A549 (cell line): ENCODE data around the gene INPP5K. TPM values are rescaled to one million over a fixed set of nuclear protein-coding genes. Genes with fewer than 3 reads are reported as not detected.

Experiments
- ATAC-seq, 2 experiments: fragments of 200-7000 bp in 1 of 2; fragments of >200 bp in 1 of 2; cut with Nextera tagmentation in 1 of 2; cut with Tn5 transposase in 1 of 2; 3 replicates each; pipeline versions ENCODE4 v1.8.0 to v1.9.1; 2018 to 2020; ENCODE audit warnings: mild to moderate bottlenecking in 1 of 2, moderate library complexity in 1 of 2
- CTCF ChIA-PET: fragments of 300-600 bp; sonication (Branson Sonifier 250); formaldehyde crosslinking; extraction: SDS; loops from one replicate; lab custom pipeline; 2021; ENCODE audit warnings: antibody characterized with exemption, inconsistent platforms; lab: Yijun Ruan, JAX
- POLR2A ChIA-PET: fragments of 350-600 bp; formaldehyde crosslinking; extraction: SDS; loops from one replicate; lab custom pipeline; 2021; ENCODE audit warnings: antibody characterized with exemption, inconsistent platforms; lab: Yijun Ruan, JAX
- DNase-seq, 2 experiments: peaks; one replicate each; pipeline versions ENCODE4 v3.0.0 to v3.0.0-alpha.2; 2011 to 2016; ENCODE audit warnings: low read depth in 1 of 2, low spot score in 1 of 2
- FAIRE-seq: peaks from 2 replicates; lab custom pipeline; 2011; peaks lifted over from hg19 to GRCh38; lab: Jason Lieb, UNC
- H3K27ac ChIP-seq, 2 experiments: fragments of >200 bp; sonication (Bioruptor Twin); formaldehyde crosslinking; 3 replicates each; pipeline ENCODE4 v1.5.1; 2016 to 2017
- H3K4me1 ChIP-seq: fragments of >200 bp; sonication (Bioruptor Twin); formaldehyde crosslinking; 3 replicates; pipeline ENCODE4 v1.6.1; 2016
- H3K4me2 ChIP-seq: fragments of >200 bp; sonication (Bioruptor Twin); formaldehyde crosslinking; 3 replicates; pipeline ENCODE4 v1.6.1; 2016
- H3K4me3 ChIP-seq: fragments of >200 bp; sonication (Bioruptor Twin); formaldehyde crosslinking; 3 replicates; pipeline ENCODE4 v1.5.1; 2016
- H3K9me3 ChIP-seq: fragments of >200 bp; sonication (Bioruptor Twin); formaldehyde crosslinking; 3 replicates; pipeline ENCODE4 v1.6.1; 2016
- CEBPB ChIP-seq, 2 experiments: fragments of >200 bp in 1 of 2; sonication (Bioruptor Twin) in 1 of 2; formaldehyde crosslinking in 1 of 2; IDR thresholded peaks; 2 replicates each; pipeline ENCODE4 v1.6.1; 2012 to 2016
- EHF ChIP-seq: fragments of 250-450 bp; sonication (Bioruptor Pico); IDR thresholded peaks from 2 replicates; pipeline ENCODE4 v1.5.0; 2020; ENCODE audit warnings: mild to moderate bottlenecking
- ESRRA ChIP-seq: fragments of 150-350 bp; IDR thresholded peaks from 2 replicates; pipeline ENCODE4 v1.6.1; 2014; ENCODE audit warnings: mild to moderate bottlenecking, low read length, borderline replicate concordance
- GATA3 ChIP-seq: IDR thresholded peaks from 2 replicates; pipeline ENCODE4 v1.6.1; 2012; ENCODE audit warnings: borderline replicate concordance
- HOXB5 ChIP-seq: fragments of 250-450 bp; sonication (Bioruptor Pico); IDR thresholded peaks from 2 replicates; pipeline ENCODE4 v1.5.0; 2020; ENCODE audit warnings: mild to moderate bottlenecking, moderate library complexity
- NPAS2 ChIP-seq: fragments of 250-450 bp; sonication (Bioruptor Pico); IDR thresholded peaks from 2 replicates; pipeline ENCODE4 v1.8.0; 2022; ENCODE audit warnings: mild to moderate bottlenecking, moderate library complexity, borderline replicate concordance
- NR3C1 ChIP-seq: fragments of >200 bp; sonication (Bioruptor Twin); formaldehyde crosslinking; IDR thresholded peaks from 3 replicates; pipeline ENCODE4 v1.6.1; 2017
- POLR2AphosphoS2 ChIP-seq: conservative IDR thresholded peaks from 2 replicates; pipeline ENCODE4 v1.6.1; 2012; ENCODE audit warnings: low read length, improper control_type of control experiment, inconsistent platforms
- RAD21 ChIP-seq, 2 experiments: fragments of >200 bp in 1 of 2; sonication (Bioruptor Twin) in 1 of 2; formaldehyde crosslinking in 1 of 2; IDR thresholded peaks in 1 of 2; conservative IDR thresholded peaks in 1 of 2; 2 replicates in 1 of 2; 3 replicates in 1 of 2; pipeline ENCODE4 v1.6.1; 2012 to 2018; ENCODE audit warnings: inconsistent platforms in 1 of 2
- RCOR1 ChIP-seq: fragments of 150-350 bp; IDR thresholded peaks from 2 replicates; pipeline ENCODE4 v1.6.1; 2014; ENCODE audit warnings: antibody characterized with exemption, low read length, low read depth
- RFX5 ChIP-seq: fragments of 450-650 bp; IDR thresholded peaks from 2 replicates; pipeline ENCODE4 v1.7.1; 2014; ENCODE audit warnings: antibody characterized with exemption, mild to moderate bottlenecking, moderate library complexity
- RNF2 ChIP-seq: fragments of 200-600 bp; sonication (generic); IDR thresholded peaks from 2 replicates; pipeline ENCODE4 v1.6.1; 2016; ENCODE audit warnings: low read depth, mild to moderate bottlenecking, antibody characterized with exemption, moderate library complexity, borderline replicate concordance
- SREBF2 ChIP-seq: fragments of 450-650 bp; IDR thresholded peaks from 2 replicates; pipeline ENCODE4 v1.6.1; 2014; ENCODE audit warnings: mild to moderate bottlenecking, moderate library complexity
- TFCP2L1 ChIP-seq: fragments of 250-450 bp; sonication (Bioruptor Pico); IDR thresholded peaks from 2 replicates; pipeline ENCODE4 v1.5.0; 2021; ENCODE audit warnings: mild to moderate bottlenecking
- ZC3H11A ChIP-seq: fragments of 450-650 bp; IDR thresholded peaks from 2 replicates; pipeline ENCODE4 v1.6.1; 2014; ENCODE audit warnings: antibody characterized with exemption, mild to moderate bottlenecking
- ZFP36 ChIP-seq: fragments of 450-650 bp; IDR thresholded peaks from 2 replicates; pipeline ENCODE4 v1.6.1; 2014; ENCODE audit warnings: borderline replicate concordance; ENCODE audit not compliant: partially characterized antibody
- WGBS: methylation state at CpG from one replicate; pipeline ENCODE4 v1.1.6; 2017; ENCODE audit errors: missing lambda C conversion rate; 5-methylcytosine and 5-hydroxymethylcytosine counted together
- polyA plus RNA-seq, 4 experiments: library from polyadenylated mRNA; depleted of rRNA in 3 of 4; stranded (reverse); fragments of >200 nt; fragmentation: RNase III in 1 of 4; extraction: RNeasy Plus Mini Kit Qiagen cat#74134 plus additional on column Dnase treatment in 1 of 4; gene quantifications; 2 replicates in 3 of 4; 3 replicates in 1 of 4; pipeline ENCODE4 v1.2.3, GENCODE V29; 2011 to 2017
- TF ChIP-seq, protein P1 (sequence below): IDR thresholded peaks from 2 replicates; pipeline ENCODE4 v1.6.1; 2012
- TF ChIP-seq, protein P2 (sequence below): IDR thresholded peaks from 2 replicates; pipeline ENCODE4 v1.6.1; 2012; ENCODE audit warnings: low read depth, borderline replicate concordance
- TF ChIP-seq, protein P3 (sequence below): fragments of >200 bp; sonication (Bioruptor Twin); formaldehyde crosslinking; IDR thresholded peaks from 3 replicates; pipeline ENCODE4 v1.5.1; 2016
- TF ChIP-seq, protein P4 (sequence below): fragments of >200 bp; sonication (Bioruptor Twin); formaldehyde crosslinking; IDR thresholded peaks from 3 replicates; pipeline ENCODE4 v1.6.1; 2016
- TF ChIP-seq, protein P5 (sequence below): fragments of 250-450 bp; sonication (Bioruptor Pico); IDR thresholded peaks from 2 replicates; pipeline ENCODE4 v1.5.0; 2021; ENCODE audit warnings: mild to moderate bottlenecking, moderate library complexity, borderline replicate concordance

The INPP5K gene
- polyA plus RNA-seq, 2 of the 4 experiments (the other 2 are of a cell fraction) = 24.3 to 30.8 TPM

DNA sequence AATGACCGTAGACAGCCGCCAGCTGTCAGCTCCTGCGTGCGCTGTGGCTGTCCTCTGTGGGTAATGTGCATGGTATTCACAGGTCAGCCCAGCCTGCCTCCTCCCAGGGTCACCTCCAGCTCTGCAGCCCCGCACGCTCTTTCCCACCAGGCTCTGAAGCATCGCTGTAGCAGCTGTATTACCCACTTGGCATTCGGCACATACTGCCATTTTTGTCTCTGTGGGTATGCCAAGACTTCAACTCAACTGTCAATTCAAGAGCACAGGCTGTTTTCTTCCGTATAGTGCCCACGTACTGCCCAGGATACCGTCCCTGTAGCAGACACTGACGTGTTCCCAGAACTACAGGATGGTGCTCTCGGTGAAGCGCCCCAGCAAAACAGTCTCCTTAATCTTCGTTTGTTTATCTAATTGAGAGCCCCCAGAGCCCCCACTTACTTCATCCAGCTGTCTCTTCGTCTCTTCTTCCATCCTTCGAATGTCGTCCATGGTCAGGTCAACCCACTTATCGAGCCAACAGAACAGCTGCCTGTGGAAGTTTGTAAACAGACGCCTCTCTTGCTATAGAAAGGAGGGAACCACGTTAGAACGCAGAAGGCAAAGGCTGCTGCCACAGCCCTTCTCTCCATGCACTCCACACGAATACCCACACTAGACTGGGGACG, 17.4 kb upstream of the INPP5K start:
- Histone ChIP-seq H3K27ac (no peak overlapping the region), H3K4me1 (peaks cover 3% of the 10 kb centered on the region; the same call in 1 of the 3 replicates), H3K4me2 (no peak overlapping the region), H3K4me3 (no peak overlapping the region)
- POLR2A ChIA-PET = interaction anchor here (1.8 kb wide), 1 partner anchor 17 kb away, joined by 20 read pairs; the partner anchor contains the start of gene INPP5K
- ATAC-seq (peak in 1 of 2 experiments; percentile 18; a peak in 2 of 6 replicates), DNase-seq (no peak)
- CTCF ChIA-PET = interaction anchor here (0.5 to 4.6 kb wide), 11 partner anchors 9 to 1038 kb away, joined by 3 to 21 read pairs (median 7); partner anchors contain the start of genes CRK and INPP5K
- WGBS = 95% methylated on average over 24 of the region's 24 CpGs
- no peak for TF ChIP-seq ZFP36
- no peak for TF ChIP-seq RCOR1
- TF ChIP-seq, protein P1, sequence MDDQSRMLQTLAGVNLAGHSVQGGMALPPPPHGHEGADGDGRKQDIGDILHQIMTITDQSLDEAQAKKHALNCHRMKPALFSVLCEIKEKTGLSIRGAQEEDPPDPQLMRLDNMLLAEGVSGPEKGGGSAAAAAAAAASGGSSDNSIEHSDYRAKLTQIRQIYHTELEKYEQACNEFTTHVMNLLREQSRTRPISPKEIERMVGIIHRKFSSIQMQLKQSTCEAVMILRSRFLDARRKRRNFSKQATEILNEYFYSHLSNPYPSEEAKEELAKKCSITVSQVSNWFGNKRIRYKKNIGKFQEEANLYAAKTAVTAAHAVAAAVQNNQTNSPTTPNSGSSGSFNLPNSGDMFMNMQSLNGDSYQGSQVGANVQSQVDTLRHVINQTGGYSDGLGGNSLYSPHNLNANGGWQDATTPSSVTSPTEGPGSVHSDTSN = no peak
- TF ChIP-seq, all 56 proteins: peak for 0
- no peak for FAIRE-seq
- no peaks in the 10 kb centered on the region for H3K9me3 ChIP-seq

DNA sequence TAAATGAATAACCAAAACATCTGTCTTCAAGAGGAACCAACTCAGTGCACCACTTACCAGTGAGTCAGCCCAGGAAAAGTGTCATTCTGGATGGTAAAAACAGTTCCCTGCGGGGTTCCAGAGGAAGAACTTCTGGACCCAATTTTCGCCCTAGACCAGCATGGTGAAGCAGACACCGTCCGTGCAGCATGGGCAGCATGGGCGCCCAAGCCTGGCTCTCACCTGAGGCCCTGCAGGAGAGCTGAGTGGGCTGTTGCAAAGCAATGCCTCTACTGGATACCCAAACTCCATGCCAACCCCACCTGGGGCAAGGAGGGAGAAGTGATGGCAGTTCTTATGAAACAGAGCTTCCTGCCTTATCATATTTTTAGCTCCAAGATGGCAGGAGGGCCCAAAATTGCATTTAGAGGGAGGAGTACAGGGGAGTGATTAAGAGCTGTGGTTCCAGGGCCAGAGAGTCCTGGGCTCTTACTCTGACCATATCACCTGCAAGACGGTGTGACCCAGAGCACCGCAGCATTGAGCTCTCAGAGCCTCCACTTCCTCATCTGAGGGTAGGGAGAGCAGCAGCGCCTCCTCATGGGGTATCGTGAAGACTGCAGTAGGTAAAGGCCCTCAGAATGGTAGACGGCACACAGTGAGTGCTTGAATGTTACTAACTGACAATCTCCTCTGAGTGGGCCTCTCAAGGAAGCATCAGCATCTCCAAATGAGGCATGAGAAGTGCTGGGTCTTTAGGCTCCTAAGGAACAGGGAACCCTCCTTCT, 16.6 kb upstream of the INPP5K start:
- no peak overlapping the region for H3K27ac ChIP-seq
- CTCF ChIA-PET = interaction anchor here (0.5 to 4.6 kb wide), 13 partner anchors 10 to 1039 kb away, joined by 3 to 21 read pairs (median 5); partner anchors contain the start of genes CRK and INPP5K
- no peaks in the 10 kb centered on the region for H3K9me3 ChIP-seq
- H3K4me3 ChIP-seq = no peak overlapping the region
- TF ChIP-seq RAD21 (conservative IDR thresholded peaks at IDR 0.05 in 1 of 2, IDR thresholded peaks at IDR 0.05 in 1 of 2) = peak in 1 of 2 experiments; percentile 35; a peak in 2 of 5 replicates
- TF ChIP-seq, protein P2, sequence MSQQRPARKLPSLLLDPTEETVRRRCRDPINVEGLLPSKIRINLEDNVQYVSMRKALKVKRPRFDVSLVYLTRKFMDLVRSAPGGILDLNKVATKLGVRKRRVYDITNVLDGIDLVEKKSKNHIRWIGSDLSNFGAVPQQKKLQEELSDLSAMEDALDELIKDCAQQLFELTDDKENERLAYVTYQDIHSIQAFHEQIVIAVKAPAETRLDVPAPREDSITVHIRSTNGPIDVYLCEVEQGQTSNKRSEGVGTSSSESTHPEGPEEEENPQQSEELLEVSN = no peak
- no peak for TF ChIP-seq RNF2
- TF ChIP-seq, protein P3, sequence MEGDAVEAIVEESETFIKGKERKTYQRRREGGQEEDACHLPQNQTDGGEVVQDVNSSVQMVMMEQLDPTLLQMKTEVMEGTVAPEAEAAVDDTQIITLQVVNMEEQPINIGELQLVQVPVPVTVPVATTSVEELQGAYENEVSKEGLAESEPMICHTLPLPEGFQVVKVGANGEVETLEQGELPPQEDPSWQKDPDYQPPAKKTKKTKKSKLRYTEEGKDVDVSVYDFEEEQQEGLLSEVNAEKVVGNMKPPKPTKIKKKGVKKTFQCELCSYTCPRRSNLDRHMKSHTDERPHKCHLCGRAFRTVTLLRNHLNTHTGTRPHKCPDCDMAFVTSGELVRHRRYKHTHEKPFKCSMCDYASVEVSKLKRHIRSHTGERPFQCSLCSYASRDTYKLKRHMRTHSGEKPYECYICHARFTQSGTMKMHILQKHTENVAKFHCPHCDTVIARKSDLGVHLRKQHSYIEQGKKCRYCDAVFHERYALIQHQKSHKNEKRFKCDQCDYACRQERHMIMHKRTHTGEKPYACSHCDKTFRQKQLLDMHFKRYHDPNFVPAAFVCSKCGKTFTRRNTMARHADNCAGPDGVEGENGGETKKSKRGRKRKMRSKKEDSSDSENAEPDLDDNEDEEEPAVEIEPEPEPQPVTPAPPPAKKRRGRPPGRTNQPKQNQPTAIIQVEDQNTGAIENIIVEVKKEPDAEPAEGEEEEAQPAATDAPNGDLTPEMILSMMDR = peak; percentile 25; the same call in 1 of the 3 replicates
- TF ChIP-seq, protein P1 = no peak
- TF ChIP-seq ESRRA = no peak
- ATAC-seq (peak; percentile 63 to 84; a peak in 5 of 6 replicates), DNase-seq (peak in 1 of 2 experiments; percentile 62), FAIRE-seq (no peak)
- POLR2A ChIA-PET = interaction anchor here (1.8 kb wide), 1 partner anchor 17 kb away, joined by 20 read pairs; the partner anchor contains the start of gene INPP5K
- H3K4me1 ChIP-seq = peaks cover 3% of the 10 kb centered on the region; the same call in 1 of the 3 replicates
- WGBS = 81% methylated on average over 10 of the region's 10 CpGs
- H3K4me2 ChIP-seq = no peak overlapping the region

DNA sequence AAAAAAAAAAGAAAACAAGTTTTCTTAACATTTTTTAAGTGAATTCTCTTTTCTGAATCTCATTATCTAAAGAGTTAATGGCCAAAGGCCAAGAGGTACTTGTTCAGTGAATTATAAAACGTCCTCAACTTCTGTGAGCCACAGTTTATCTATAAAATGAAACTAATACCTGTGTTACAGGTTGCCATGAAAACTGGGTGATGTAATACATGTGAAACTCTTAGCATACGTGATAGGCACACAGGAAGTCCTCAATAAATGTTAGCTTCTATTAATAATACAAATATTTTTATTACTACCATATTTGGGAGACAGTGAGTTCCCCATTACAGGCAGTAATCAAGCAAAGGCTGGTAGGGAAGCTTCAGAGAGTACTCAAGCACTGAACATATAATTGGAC, 13.5 kb upstream of the INPP5K start:
- WGBS = 53% methylated on average over 2 of the region's 2 CpGs
- DNase-seq (no peak), ATAC-seq (no peak), FAIRE-seq (no peak)
- POLR2A ChIA-PET = no interaction called here
- CTCF ChIA-PET = interaction anchor here (1.6 to 4.6 kb wide), 3 partner anchors 11 to 100 kb away, joined by 3 to 21 read pairs (median 12); partner anchors contain the start of gene INPP5K
- Histone ChIP-seq H3K4me3 (no peak overlapping the region), H3K27ac (no peak overlapping the region; a peak in 1 of 6 replicates), H3K9me3 (no peaks in the 10 kb centered on the region), H3K4me2 (no peak overlapping the region), H3K4me1 (peaks cover 3% of the 10 kb centered on the region; the same call in 1 of the 3 replicates)
- no peak for TF ChIP-seq TFCP2L1 (CRISPR knock-in tag)
- no peak for TF ChIP-seq HOXB5 (CRISPR knock-in tag)
- no peak for TF ChIP-seq GATA3
- TF ChIP-seq ESRRA = no peak
- no peak for TF ChIP-seq EHF
- no peak for TF ChIP-seq NR3C1
- TF ChIP-seq ZC3H11A = no peak
- no peak for TF ChIP-seq RFX5
- no peak for TF ChIP-seq POLR2AphosphoS2
- no peak for TF ChIP-seq NPAS2 (CRISPR knock-in tag)
- TF ChIP-seq CEBPB (IDR thresholded peaks at IDR 0.05) = no peak
- TF ChIP-seq, protein P4, sequence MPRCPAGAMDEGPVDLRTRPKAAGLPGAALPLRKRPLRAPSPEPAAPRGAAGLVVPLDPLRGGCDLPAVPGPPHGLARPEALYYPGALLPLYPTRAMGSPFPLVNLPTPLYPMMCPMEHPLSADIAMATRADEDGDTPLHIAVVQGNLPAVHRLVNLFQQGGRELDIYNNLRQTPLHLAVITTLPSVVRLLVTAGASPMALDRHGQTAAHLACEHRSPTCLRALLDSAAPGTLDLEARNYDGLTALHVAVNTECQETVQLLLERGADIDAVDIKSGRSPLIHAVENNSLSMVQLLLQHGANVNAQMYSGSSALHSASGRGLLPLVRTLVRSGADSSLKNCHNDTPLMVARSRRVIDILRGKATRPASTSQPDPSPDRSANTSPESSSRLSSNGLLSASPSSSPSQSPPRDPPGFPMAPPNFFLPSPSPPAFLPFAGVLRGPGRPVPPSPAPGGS = no peak
- TF ChIP-seq, protein P5, sequence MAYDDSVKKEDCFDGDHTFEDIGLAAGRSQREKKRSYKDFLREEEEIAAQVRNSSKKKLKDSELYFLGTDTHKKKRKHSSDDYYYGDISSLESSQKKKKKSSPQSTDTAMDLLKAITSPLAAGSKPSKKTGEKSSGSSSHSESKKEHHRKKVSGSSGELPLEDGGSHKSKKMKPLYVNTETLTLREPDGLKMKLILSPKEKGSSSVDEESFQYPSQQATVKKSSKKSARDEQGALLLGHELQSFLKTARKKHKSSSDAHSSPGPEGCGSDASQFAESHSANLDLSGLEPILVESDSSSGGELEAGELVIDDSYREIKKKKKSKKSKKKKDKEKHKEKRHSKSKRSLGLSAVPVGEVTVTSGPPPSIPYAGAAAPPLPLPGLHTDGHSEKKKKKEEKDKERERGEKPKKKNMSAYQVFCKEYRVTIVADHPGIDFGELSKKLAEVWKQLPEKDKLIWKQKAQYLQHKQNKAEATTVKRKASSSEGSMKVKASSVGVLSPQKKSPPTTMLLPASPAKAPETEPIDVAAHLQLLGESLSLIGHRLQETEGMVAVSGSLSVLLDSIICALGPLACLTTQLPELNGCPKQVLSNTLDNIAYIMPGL = no peak
- TF ChIP-seq SREBF2 = no peak
